Activated naive CD4-positive, alpha-beta T cell treated with anti-CD3 and anti-CD28 coated beads for 36 hours (primary cell): ENCODE data around the gene CETN3. TPM values are rescaled to one million over a fixed set of nuclear protein-coding genes. Genes with fewer than 3 reads are reported as not detected.
"Not testable (repeated sequence)": the region's sequence is repeated elsewhere in the genome, so short reads cannot be mapped to it uniquely, and the experiment has no call there.

Experiments
- CTCF ChIA-PET: fragments of 350-600 bp; sonication (Branson Sonifier 250); formaldehyde crosslinking; loops from one replicate; lab custom pipeline; 2021; ENCODE audit warnings: antibody characterized with exemption; lab: Charles Lee
- DNase-seq: peaks from one replicate; pipeline ENCODE4 v3.0.0-alpha.2; 2020
- H3K27ac Mint-ChIP-seq: one replicate; pipeline ENCODE4 v1.8.0; 2021; ENCODE audit warnings: mild to moderate bottlenecking, mixed read lengths
- H3K27me3 Mint-ChIP-seq: one replicate; pipeline ENCODE4 v1.8.0; 2021; ENCODE audit warnings: low read depth, mixed read lengths
- H3K36me3 Mint-ChIP-seq: one replicate; pipeline ENCODE4 v1.8.0; 2021; ENCODE audit warnings: low read depth, mixed read lengths
- H3K4me1 Mint-ChIP-seq: one replicate; pipeline ENCODE4 v1.8.0; 2021; ENCODE audit warnings: low read depth, mixed read lengths
- H3K4me3 Mint-ChIP-seq: one replicate; pipeline ENCODE4 v1.8.0; 2021; ENCODE audit warnings: mild to moderate bottlenecking, moderate library complexity, mixed read lengths
- H3K9me3 Mint-ChIP-seq: one replicate; pipeline ENCODE4 v1.8.0; 2021; ENCODE audit warnings: mixed read lengths
- intact Hi-C: fragments of 100-400 bp; cut with micrococcal nuclease; formaldehyde crosslinking; loops from one replicate; pipeline ENCODE4 v1.15.1; 2023
- total RNA-seq, 2 experiments: library from RNA; stranded (reverse); gene quantifications; one replicate each; pipeline ENCODE4 v1.2.3, GENCODE V29; 2021

The CETN3 gene
- total RNA-seq, 2 experiments from 2014 or later = 41.9 to 45.3 TPM

DNA sequence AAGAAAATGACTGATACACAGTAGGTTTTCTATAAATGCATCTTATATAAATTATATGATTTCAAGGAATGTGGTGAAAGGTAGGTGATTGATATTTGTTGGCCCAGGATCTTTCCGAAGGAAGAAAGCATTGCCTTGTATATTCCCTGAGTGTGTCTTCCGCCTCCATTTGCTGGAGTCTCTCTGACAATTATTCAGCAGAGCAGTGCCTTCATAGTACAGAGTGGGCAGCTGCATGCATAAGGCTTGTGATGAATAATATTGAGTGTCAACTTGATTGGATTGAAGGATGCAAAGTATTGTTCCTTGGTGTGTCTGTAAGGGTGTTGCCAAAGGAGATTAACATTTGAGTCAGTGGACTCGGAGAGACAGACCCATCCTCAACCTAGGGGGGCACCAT is 58.5 kb downstream of the CETN3 start:
- no peaks in the 10 kb centered on the region for H3K9me3 Mint-ChIP-seq
- no peaks in the 10 kb centered on the region for H3K4me1 Mint-ChIP-seq
- CTCF ChIA-PET = no interaction called here
- intact Hi-C loops = no loop called here
- no peak for DNase-seq
- H3K36me3 Mint-ChIP-seq = no peaks in the 10 kb centered on the region
- no peak overlapping the region for H3K4me3 Mint-ChIP-seq
- peaks cover 10% of the 10 kb centered on the region for H3K27me3 Mint-ChIP-seq
- no peak overlapping the region for H3K27ac Mint-ChIP-seq

DNA sequence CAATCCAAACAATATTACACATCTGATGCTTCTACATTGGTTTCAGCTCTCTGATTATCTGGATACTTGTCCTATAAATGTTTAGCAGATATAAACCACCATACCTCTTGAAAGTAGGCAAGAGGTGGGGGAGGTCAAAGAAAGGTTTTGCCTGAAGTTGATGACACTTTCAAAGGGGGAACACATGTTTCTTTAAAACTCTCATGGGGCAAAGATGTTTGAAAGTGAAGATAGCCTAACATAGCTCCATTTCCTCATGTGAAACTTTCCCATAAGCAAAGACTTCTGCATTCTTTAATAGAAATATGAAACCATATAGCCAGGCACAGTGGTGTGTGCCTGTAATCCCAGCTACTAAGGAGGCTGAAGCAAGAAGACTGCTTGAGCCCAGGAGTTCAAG is 62.1 kb downstream of the CETN3 start:
- intact Hi-C loops = no loop called here
- H3K27me3 Mint-ChIP-seq = peaks cover 24% of the 10 kb centered on the region
- H3K9me3 Mint-ChIP-seq = no peaks in the 10 kb centered on the region
- no peak for DNase-seq
- H3K27ac Mint-ChIP-seq = no peak overlapping the region
- no peak overlapping the region for H3K4me3 Mint-ChIP-seq
- H3K36me3 Mint-ChIP-seq = no peaks in the 10 kb centered on the region
- CTCF ChIA-PET = no interaction called here
- no peaks in the 10 kb centered on the region for H3K4me1 Mint-ChIP-seq

DNA sequence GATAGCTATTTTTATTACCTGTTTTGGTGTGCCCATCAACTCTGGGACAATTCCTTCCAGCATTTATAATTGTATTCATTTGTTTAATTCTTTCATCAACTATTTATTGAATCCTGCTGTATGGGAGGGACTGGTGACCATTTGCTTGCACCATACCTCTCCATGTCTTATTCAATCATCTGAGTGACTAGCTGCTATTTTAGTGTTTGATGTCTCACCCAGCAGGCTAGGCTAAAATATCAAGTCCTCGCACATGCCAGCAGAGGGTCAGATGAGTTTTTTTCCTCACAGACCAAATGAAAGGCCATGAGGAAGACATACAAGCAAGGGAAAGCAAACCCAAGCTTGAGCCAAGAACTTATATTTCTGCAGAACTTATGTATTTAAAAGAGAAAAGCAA is 63.9 kb downstream of the CETN3 start:
- H3K4me3 Mint-ChIP-seq = no peak overlapping the region
- CTCF ChIA-PET = no interaction called here
- DNase-seq = no peak
- intact Hi-C loops = no loop called here
- no peak overlapping the region for H3K27ac Mint-ChIP-seq
- no peaks in the 10 kb centered on the region for H3K9me3 Mint-ChIP-seq
- no peaks in the 10 kb centered on the region for H3K36me3 Mint-ChIP-seq
- no peaks in the 10 kb centered on the region for H3K4me1 Mint-ChIP-seq
- H3K27me3 Mint-ChIP-seq = peaks cover 20% of the 10 kb centered on the region

DNA sequence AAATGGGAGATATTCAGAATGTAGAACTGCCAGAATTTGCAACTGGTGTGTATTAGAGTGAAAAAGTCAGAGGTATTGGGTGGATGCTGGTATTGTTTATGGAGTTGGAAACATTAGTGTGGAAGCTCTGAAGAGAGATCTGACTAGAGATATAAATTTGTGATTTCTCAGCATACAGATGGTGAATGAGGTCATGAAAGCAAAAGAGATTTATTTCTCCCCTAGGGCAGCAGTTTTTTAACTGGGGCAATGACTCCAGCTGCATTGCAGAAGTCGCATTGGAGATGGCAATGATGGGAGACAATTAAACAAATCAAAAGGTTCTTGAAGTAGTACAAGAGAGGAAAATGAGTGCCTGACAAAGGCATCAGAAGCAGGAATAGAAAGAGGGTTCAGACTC is 64.9 kb downstream of the CETN3 start:
- H3K27me3 Mint-ChIP-seq = peaks cover 20% of the 10 kb centered on the region
- H3K27ac Mint-ChIP-seq = no peak overlapping the region
- H3K9me3 Mint-ChIP-seq = no peaks in the 10 kb centered on the region
- no peak overlapping the region for H3K4me3 Mint-ChIP-seq
- CTCF ChIA-PET = interaction anchor here (0.6 kb wide), 1 partner anchor 40 kb away, joined by 3 read pairs; no protein-coding TSS in a partner anchor
- intact Hi-C loops = no loop called here
- H3K36me3 Mint-ChIP-seq = no peaks in the 10 kb centered on the region
- no peaks in the 10 kb centered on the region for H3K4me1 Mint-ChIP-seq
- no peak for DNase-seq

DNA sequence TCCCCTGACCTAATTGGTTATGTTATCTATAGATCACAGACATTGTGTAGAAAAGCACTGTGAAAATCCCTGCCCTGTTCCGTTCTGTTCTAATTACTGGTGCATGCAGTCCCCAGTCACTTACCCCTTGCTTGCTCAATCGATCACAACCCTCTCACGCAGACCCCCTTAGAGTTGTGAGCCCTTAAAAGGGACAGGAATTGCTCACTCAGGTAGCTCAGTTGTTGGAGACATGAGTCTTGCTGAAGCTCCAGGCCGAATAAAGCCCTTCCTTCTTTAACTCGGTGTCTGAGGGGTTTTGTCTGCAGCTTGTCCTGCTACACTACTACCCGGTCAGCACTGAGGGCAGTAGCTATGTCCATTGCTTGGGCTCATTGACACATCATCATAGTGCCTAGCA is 65.8 kb downstream of the CETN3 start:
- H3K4me1 Mint-ChIP-seq, intact Hi-C loops, DNase-seq, H3K27ac Mint-ChIP-seq, H3K4me3 Mint-ChIP-seq, H3K9me3 Mint-ChIP-seq, H3K36me3 Mint-ChIP-seq, CTCF ChIA-PET: not testable (repeated sequence)
- H3K27me3 Mint-ChIP-seq = peaks cover 20% of the 10 kb centered on the region

DNA sequence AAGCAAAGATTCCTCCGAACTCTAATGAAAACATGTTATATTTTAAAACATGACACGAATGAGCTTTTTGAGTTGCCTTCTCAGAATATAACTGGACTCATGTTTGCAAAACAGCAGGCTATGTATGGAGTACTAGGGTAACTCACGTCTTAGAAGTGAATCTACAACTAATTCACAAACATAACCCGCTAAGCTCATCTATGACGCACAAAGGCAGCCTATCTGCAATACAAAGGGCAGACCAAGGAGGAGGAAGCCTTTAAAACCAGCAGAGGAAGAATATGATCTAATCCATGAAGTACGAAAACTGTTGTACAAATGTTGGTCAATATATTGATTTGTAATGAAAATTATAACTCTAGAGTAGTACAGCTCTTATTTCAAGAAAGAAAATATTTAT is 67.0 kb downstream of the CETN3 start:
- H3K4me3 Mint-ChIP-seq = no peak overlapping the region
- DNase-seq = no peak
- H3K36me3 Mint-ChIP-seq = no peaks in the 10 kb centered on the region
- no peak overlapping the region for H3K27ac Mint-ChIP-seq
- peaks cover 20% of the 10 kb centered on the region for H3K27me3 Mint-ChIP-seq
- intact Hi-C loops = no loop called here
- no peaks in the 10 kb centered on the region for H3K4me1 Mint-ChIP-seq
- H3K9me3 Mint-ChIP-seq = no peaks in the 10 kb centered on the region
- CTCF ChIA-PET = no interaction called here

Other genes with a start within 250 kb of the CETN3 start
- gene MBLAC2, start 65.0 kb upstream of the CETN3 start, total RNA-seq = 1 to 10 TPM; 2.4 to 2.8 TPM
- gene POLR3G, start 65.1 kb upstream of the CETN3 start, total RNA-seq = 10 to 100 TPM; 10.1 to 13.6 TPM
- 10 to 100 TPM; 10.2 to 11.1 TPM for gene LYSMD3, start 119.8 kb upstream of the CETN3 start, total RNA-seq
- not detected for gene ADGRV1, start 149.0 kb upstream of the CETN3 start, total RNA-seq